ENCODE measurements around the gene NDN. TPM values are rescaled to one million over a fixed set of nuclear protein-coding genes. Genes with fewer than 3 reads are reported as not detected.

The NDN gene
- total RNA-seq, 4 donors from 2014 or later: 34.2 to 60.2 (median 46.6) TPM

- no peak for DNase-seq
- Histone ChIP-seq H3K36me3 (no peaks in the 10 kb centered on the region), H3K9me3 (no peaks in the 10 kb centered on the region), H3K27me3 (no peaks in the 10 kb centered on the region), H3K27ac (no peak overlapping the region), H3K4me1 (no peaks in the 10 kb centered on the region), H3K4me3 (replicated peaks in 1 of 3) (no peak overlapping the region)
- WGBS, 2 donors: 61 to 76% methylated on average over 2 of the region's 2 CpGs
- intact Hi-C loops (cut with DNase I): no loop called here
- no peak for TF ChIP-seq CTCF (IDR thresholded peaks at IDR 0.05)
- TF ChIP-seq POLR2A (IDR thresholded peaks at IDR 0.05): no peak
These were observed 8.2 kb upstream of the NDN start for GRCh38 chr15:23695282-23695681.

GRCh38 chr15:23694592-23694991 is 7.5 kb upstream of the NDN start:
- intact Hi-C loops (cut with DNase I): no loop called here
- Histone ChIP-seq H3K4me1 (no peaks in the 10 kb centered on the region), H3K4me3 (replicated peaks in 1 of 3) (no peak overlapping the region), H3K9me3 (no peaks in the 10 kb centered on the region), H3K27ac (no peak overlapping the region), H3K36me3 (no peaks in the 10 kb centered on the region), H3K27me3 (no peaks in the 10 kb centered on the region)
- no peak for TF ChIP-seq CTCF (IDR thresholded peaks at IDR 0.05)
- TF ChIP-seq POLR2A (IDR thresholded peaks at IDR 0.05): no peak
- 90 to 97% methylated on average over 1 of the region's 1 CpG for WGBS, 2 donors
- DNase-seq: no peak

- DNase-seq: peak; percentile 73
- Histone ChIP-seq H3K9me3 (no peaks in the 10 kb centered on the region), H3K36me3 (no peaks in the 10 kb centered on the region), H3K27ac (no peak overlapping the region), H3K4me1 (no peaks in the 10 kb centered on the region), H3K4me3 (replicated peaks in 1 of 3) (no peak overlapping the region), H3K27me3 (no peaks in the 10 kb centered on the region)
- WGBS, 2 donors: 52 to 65% methylated on average over 5 of the region's 5 CpGs
- intact Hi-C loops (cut with DNase I): no loop called here
- TF ChIP-seq CTCF (IDR thresholded peaks at IDR 0.05): no peak
- TF ChIP-seq POLR2A (IDR thresholded peaks at IDR 0.05): peak in 1 of 2 donors; percentile 21
These were observed 3.3 kb upstream of the NDN start for GRCh38 chr15:23690450-23690852.

- H3K36me3 ChIP-seq: no peaks in the 10 kb centered on the region
- no peak for TF ChIP-seq POLR2A (IDR thresholded peaks at IDR 0.05)
- TF ChIP-seq CTCF (IDR thresholded peaks at IDR 0.05): no peak
- H3K9me3 ChIP-seq: no peaks in the 10 kb centered on the region
- H3K4me3 ChIP-seq (replicated peaks in 1 of 3): no peak overlapping the region
- H3K27me3 ChIP-seq: no peaks in the 10 kb centered on the region
- DNase-seq: no peak
- intact Hi-C loops (cut with DNase I): no loop called here
- WGBS, 2 donors: 66 to 76% methylated on average over 4 of the region's 4 CpGs
- no peaks in the 10 kb centered on the region for H3K4me1 ChIP-seq
- no peak overlapping the region for H3K27ac ChIP-seq
These were observed 2.9 kb upstream of the NDN start for GRCh38 chr15:23690015-23690414.

- 39 to 50% methylated on average over 10 to 25 of the region's 57 CpGs for WGBS, 2 donors
- Histone ChIP-seq H3K4me1 (no peaks in the 10 kb centered on the region), H3K9me3 (no peaks in the 10 kb centered on the region), H3K36me3 (no peaks in the 10 kb centered on the region), H3K4me3 (replicated peaks in 1 of 3) (peak overlapping the region in 2 of 3 donors; percentile 36 to 53), H3K27me3 (no peaks in the 10 kb centered on the region), H3K27ac (no peak overlapping the region)
- peak; percentile 5 for DNase-seq
- intact Hi-C loops (cut with DNase I): no loop called here
- TF ChIP-seq CTCF (IDR thresholded peaks at IDR 0.05): no peak
- no peak for TF ChIP-seq POLR2A (IDR thresholded peaks at IDR 0.05)
These were observed 501 bp downstream of the NDN start for GRCh38 chr15:23686466-23687142.

Data from thyroid gland (tissue), 4 donors.